GM12878 (cell line): ENCODE measurements around the gene DCBLD1. TPM values are rescaled to one million over a fixed set of nuclear protein-coding genes. Genes with fewer than 3 reads are reported as not detected.

Experiments
- ATAC-seq: fragments of 200-7000 bp; cut with Tn5 transposase; 3 replicates; pipeline ENCODE4 v1.9.1; 2020; ENCODE audit warnings: mild to moderate bottlenecking, moderate library complexity
- BruUV-seq: library from RNA; stranded (reverse); fragments of 400-500 nt; replicated peaks from 2 replicates; lab custom pipeline; 2021; lab: Mats Ljungman, UMichigan
- CTCF ChIA-PET: fragments of 300-600 bp; sonication (Branson Sonifier 250); formaldehyde crosslinking; extraction: SDS; loops from one replicate; lab custom pipeline; 2021; ENCODE audit warnings: inconsistent platforms; lab: Yijun Ruan, JAX
- POLR2A ChIA-PET: fragments of 350-600 bp; formaldehyde crosslinking; extraction: SDS; loops from one replicate; lab custom pipeline; 2021; ENCODE audit warnings: inconsistent platforms; lab: Charles Lee
- RAD21 ChIA-PET: fragments of 300-600 bp; sonication (Branson Sonifier 250); formaldehyde crosslinking; loops from one replicate; lab custom pipeline; 2023; ENCODE audit warnings: antibody characterized with exemption; ENCODE audit not compliant: unreplicated experiment; lab: Charles Lee
- SMC1A ChIA-PET: fragments of 300-600 bp; sonication (Branson Sonifier 250); formaldehyde crosslinking; loops from one replicate; lab custom pipeline; 2023; ENCODE audit not compliant: unreplicated experiment, uncharacterized antibody; lab: Charles Lee
- DNase-seq: peaks from one replicate; pipeline ENCODE4 v3.0.0-alpha.2; 2011; ENCODE audit warnings: low read depth, low spot score
- FAIRE-seq: peaks from 3 replicates; lab custom pipeline; 2011; peaks lifted over from hg19 to GRCh38; lab: Jason Lieb, UNC
- H2AFZ ChIP-seq: 2 replicates; pipeline ENCODE4 v1.6.0; 2011; ENCODE audit warnings: low read depth, low read length, control low read depth; ENCODE audit not compliant: control insufficient read depth
- H3K27ac ChIP-seq: 2 replicates; pipeline ENCODE4 v1.5.1; 2011; ENCODE audit warnings: control low read depth; ENCODE audit not compliant: control insufficient read depth, insufficient read depth
- H3K27me3 ChIP-seq, 2 experiments: replicated peaks in 1 of 2; 2 replicates each; pipeline versions ENCODE4 v1.6.0 to v1.6.1; 2011; ENCODE audit warnings: low read length in 1 of 2; ENCODE audit not compliant: control insufficient read depth in 2 of 2, insufficient read depth in 2 of 2
- H3K36me3 ChIP-seq, 2 experiments: 2 replicates each; pipeline ENCODE4 v1.5.1; 2011; ENCODE audit warnings: low read length in 1 of 2; ENCODE audit not compliant: control insufficient read depth in 2 of 2, insufficient read depth in 2 of 2
- H3K4me1 ChIP-seq: 2 replicates; pipeline ENCODE4 v1.6.1; 2011; ENCODE audit warnings: mild to moderate bottlenecking, low read length, moderate library complexity, mixed read lengths; ENCODE audit not compliant: control insufficient read depth, insufficient read depth
- H3K4me2 ChIP-seq: 2 replicates; pipeline ENCODE4 v1.6.0; 2011; ENCODE audit warnings: control low read depth; ENCODE audit not compliant: control insufficient read depth, insufficient read depth
- H3K4me3 ChIP-seq: fragments of 200-600 bp; sonication (generic); 2 replicates; pipeline ENCODE4 v1.5.1; 2016
- H3K79me2 ChIP-seq: 2 replicates; pipeline ENCODE4 v1.6.0; 2011; ENCODE audit warnings: low read length; ENCODE audit not compliant: control insufficient read depth, insufficient read depth
- H3K9ac ChIP-seq: 2 replicates; pipeline ENCODE4 v1.8.0; 2011; ENCODE audit warnings: low read length, control low read depth, mixed read lengths; ENCODE audit not compliant: control insufficient read depth, insufficient read depth
- H3K9me3 ChIP-seq: replicated peaks from 3 replicates; pipeline ENCODE4 v1.5.1; 2011; ENCODE audit warnings: mild to moderate bottlenecking, low read length; ENCODE audit not compliant: control insufficient read depth, insufficient read depth
- H4K20me1 ChIP-seq: 2 replicates; pipeline ENCODE4 v1.6.0; 2011; ENCODE audit not compliant: control insufficient read depth, insufficient read depth
- BMI1 ChIP-seq: fragments of 450-650 bp; IDR thresholded peaks from 2 replicates; pipeline ENCODE4 v1.6.1; 2016; ENCODE audit warnings: mild to moderate bottlenecking, moderate library complexity, borderline replicate concordance
- CEBPB ChIP-seq, 2 experiments: fragments of 150-350 bp in 1 of 2; IDR thresholded peaks; 2 replicates each; pipeline ENCODE4 v1.6.1; 2012 to 2014; ENCODE audit warnings: low read depth in 2 of 2, low read length in 2 of 2, borderline replicate concordance in 1 of 2, inconsistent platforms in 1 of 2
- CHD2 ChIP-seq: IDR thresholded peaks from 2 replicates; pipeline ENCODE4 v1.6.1; 2011; ENCODE audit warnings: low read depth, low read length, improper control_type of control experiment, borderline replicate concordance
- CREB1 ChIP-seq: IDR thresholded peaks from 2 replicates; pipeline ENCODE4 v1.6.1; 2012; ENCODE audit warnings: low read depth, mild to moderate bottlenecking, inconsistent platforms
- EGR1 ChIP-seq, 2 experiments: IDR thresholded peaks; 1 replicate in 1 of 2; 2 replicates in 1 of 2; pipeline ENCODE4 v1.6.1; 2011 to 2012; ENCODE audit warnings: low read depth in 2 of 2, low read length in 2 of 2, borderline replicate concordance in 1 of 2, mild to moderate bottlenecking in 1 of 2, moderate library complexity in 1 of 2
- HDGF ChIP-seq: fragments of 450-650 bp; IDR thresholded peaks from 2 replicates; pipeline ENCODE4 v1.6.1; 2016; ENCODE audit warnings: antibody characterized with exemption
- IKZF1 ChIP-seq: fragments of 450-650 bp; conservative IDR thresholded peaks from 2 replicates; pipeline ENCODE4 v1.6.1; 2017; ENCODE audit warnings: antibody characterized with exemption, mild to moderate bottlenecking
- KDM1A ChIP-seq: fragments of 200-600 bp; sonication (generic); IDR thresholded peaks from 2 replicates; pipeline ENCODE4 v1.6.1; 2016; ENCODE audit warnings: borderline replicate concordance
- NBN ChIP-seq: fragments of 450-650 bp; IDR thresholded peaks from 2 replicates; pipeline ENCODE4 v1.6.1; 2016
- NR2C1 ChIP-seq: fragments of 450-650 bp; IDR thresholded peaks from 2 replicates; pipeline ENCODE4 v1.6.1; 2017; ENCODE audit warnings: antibody characterized with exemption, mild to moderate bottlenecking, moderate library complexity
- RAD51 ChIP-seq: fragments of 450-650 bp; IDR thresholded peaks from 2 replicates; pipeline ENCODE4 v1.6.1; 2016; ENCODE audit warnings: moderate library complexity, mild to moderate bottlenecking, inconsistent platforms
- RBBP5 ChIP-seq: fragments of 200-600 bp; sonication (generic); conservative IDR thresholded peaks from 2 replicates; pipeline ENCODE4 v1.6.1; 2016
- RCOR1 ChIP-seq: conservative IDR thresholded peaks from 2 replicates; pipeline ENCODE4 v1.6.1; 2012; ENCODE audit warnings: low read depth, low read length, improper control_type of control experiment
- SIX5 ChIP-seq: IDR thresholded peaks from 2 replicates; pipeline ENCODE4 v1.6.1; 2011; ENCODE audit warnings: mild to moderate bottlenecking, low read depth, low read length, moderate library complexity; ENCODE audit not compliant: severe bottlenecking
- TAF1 ChIP-seq: IDR thresholded peaks from 2 replicates; pipeline ENCODE4 v1.6.1; 2011; ENCODE audit warnings: mild to moderate bottlenecking, low read depth, low read length, borderline replicate concordance
- TCF3 ChIP-seq: IDR thresholded peaks from 2 replicates; pipeline ENCODE4 v1.6.1; 2012; ENCODE audit warnings: low read depth, mild to moderate bottlenecking, low read length, borderline replicate concordance; ENCODE audit not compliant: insufficient read depth
- YY1 ChIP-seq: IDR thresholded peaks from 2 replicates; pipeline ENCODE4 v1.6.1; 2011; ENCODE audit warnings: low read depth, mild to moderate bottlenecking, low read length
- ZSCAN29 ChIP-seq: fragments of 450-650 bp; IDR thresholded peaks from 2 replicates; pipeline ENCODE4 v1.6.1; 2017; ENCODE audit warnings: mild to moderate bottlenecking, moderate library complexity
- WGBS: methylation state at CpG from one replicate; pipeline ENCODE4 v1.1.6; 2016; ENCODE audit warnings: low lambda C conversion rate; ENCODE audit not compliant: insufficient replicate concordance, insufficient coverage; ENCODE audit errors: missing lambda C conversion rate; 5-methylcytosine and 5-hydroxymethylcytosine counted together
- in situ Hi-C: fragments of 300-500 bp; cut with MboI; formaldehyde crosslinking; loops from 9 replicates; pipeline ENCODE4 v1.14.3; 2018; ENCODE audit warnings: mixed read lengths
- intact Hi-C: fragments of 100-400 bp; cut with micrococcal nuclease; formaldehyde crosslinking; loops from one replicate; pipeline ENCODE4 v1.14.2; 2022; ENCODE audit not compliant: unreplicated experiment
- polyA plus RNA-seq, 11 experiments: library from polyadenylated mRNA; depleted of rRNA in 4 of 11; unstranded in 6 of 11; stranded (reverse) in 5 of 11; fragments of >200 nt; fragmentation: Nextera tagmentation in 4 of 11; fragmentation: Illumina TruSeq in 1 of 11; extraction: Ambion mirVana in 4 of 11; extraction: Trizol in 1 of 11; gene quantifications; 1 replicate in 1 of 11; 2 replicates in 10 of 11; pipeline versions ENCODE4 v1.2.1 to v1.2.3, GENCODE V29; 2011 to 2016; ENCODE audit warnings: inconsistent platforms in 2 of 11, missing spikeins in 2 of 11, low read depth in 1 of 11
- total RNA-seq, 4 experiments: library from RNA; depleted of rRNA in 3 of 4; stranded (reverse); fragments of >200 nt in 3 of 4; fragmentation: Illumina TruSeq in 1 of 4; extraction: Trizol in 1 of 4; gene quantifications; 2 replicates each; pipeline versions ENCODE4 v1.2.1 to v1.2.3, GENCODE V29; 2013 to 2021
- TF ChIP-seq, protein P1 (sequence below): IDR thresholded peaks from 2 replicates; pipeline ENCODE4 v1.6.1; 2011; ENCODE audit warnings: mild to moderate bottlenecking, low read depth, low read length, moderate library complexity; ENCODE audit not compliant: insufficient replicate concordance

DCBLD1 gene
- total and polyA plus RNA-seq, 10 of the 15 experiments (the other 5 are each of a cell fraction or from before 2014, with no cell fraction given): 0.92 to 9.2 (median 8.3) TPM

GRCh38 chr6:117585647-117586046, 103.2 kb downstream of the DCBLD1 start:
- ATAC-seq (no peak), FAIRE-seq (no peak), DNase-seq (no peak)
- ChIA-PET CTCF (interaction anchor here (0.6 to 1.7 kb wide), 4 partner anchors 9 to 19 kb away, joined by 3 to 8 read pairs (median 3); partner anchors contain the start of gene GOPC), RAD21 (interaction anchor here (2.8 kb wide), 1 partner anchor 19 kb away, joined by 8 read pairs; no protein-coding TSS in a partner anchor), SMC1A (interaction anchor here (1.2 to 1.7 kb wide), 3 partner anchors 12 to 54 kb away, joined by 3 to 4 read pairs (median 3); no protein-coding TSS in a partner anchor), POLR2A (interaction anchor here (1.4 kb wide), 1 partner anchor 16 kb away, joined by 5 read pairs; the partner anchor contains the start of gene GOPC)
- BruUV-seq: no TSS peak
- Histone ChIP-seq H3K4me1 (no peaks in the 10 kb centered on the region), H3K79me2 (peaks cover 8% of the 10 kb centered on the region), H3K4me3 (no peak overlapping the region), H3K4me2 (no peak overlapping the region), H3K9ac (no peak overlapping the region), H3K27ac (no peak overlapping the region), H4K20me1 (no peaks in the 10 kb centered on the region), H2AFZ (no peak overlapping the region), H3K36me3 (peaks cover 2 to 3% of the 10 kb centered on the region in 2 experiments; a peak in 1 of 4 replicates), H3K27me3 (no peaks in the 10 kb centered on the region), H3K9me3 (no peaks in the 10 kb centered on the region; the same call in 1 of the 3 replicates)
- intact Hi-C loops: no loop called here
- in situ Hi-C loops: no loop called here
- no peak for TF ChIP-seq KDM1A
- TF ChIP-seq NR2C1: no peak
- no peak for TF ChIP-seq BMI1
- no peak for TF ChIP-seq TCF3

- CTCF ChIA-PET: interaction anchor here (1.1 to 1.5 kb wide), 2 partner anchors 10 to 14 kb away, joined by 3 read pairs; no protein-coding TSS in a partner anchor
- no peaks in the 10 kb centered on the region for H4K20me1 ChIP-seq
- H3K4me3 ChIP-seq: no peak overlapping the region
- 0 out of 4 replicates have a peak, but pooled peaks cover 0 to 3% of the 10 kb centered on the region in 2 experiments for H3K36me3 ChIP-seq
- intact Hi-C loops: no loop called here
- SMC1A ChIA-PET: interaction anchor here (1.2 to 3.9 kb wide), 2 partner anchors 12 to 58 kb away, joined by 4 to 16 read pairs; no protein-coding TSS in a partner anchor
- peaks cover 7% of the 10 kb centered on the region for H3K79me2 ChIP-seq
- H3K4me2 ChIP-seq: no peak overlapping the region
- POLR2A ChIA-PET: interaction anchor here (0.7 kb wide), 1 partner anchor 212 kb away, joined by 4 read pairs; no protein-coding TSS in a partner anchor
- no peak overlapping the region for H2AFZ ChIP-seq
- ATAC-seq (no peak), FAIRE-seq (no peak), DNase-seq (no peak)
- no peaks in the 10 kb centered on the region for H3K27me3 ChIP-seq
- H3K9me3 ChIP-seq: no peaks in the 10 kb centered on the region; the same call in 2 of the 3 replicates
- H3K27ac ChIP-seq: no peak overlapping the region
- RAD21 ChIA-PET: no interaction called here
- WGBS: 100% methylated on average over 5 of the region's 5 CpGs
- H3K9ac ChIP-seq: no peak overlapping the region
- no peaks in the 10 kb centered on the region for H3K4me1 ChIP-seq
- no TSS peak for BruUV-seq
- in situ Hi-C loops: no loop called here
- TF ChIP-seq, protein P1, sequence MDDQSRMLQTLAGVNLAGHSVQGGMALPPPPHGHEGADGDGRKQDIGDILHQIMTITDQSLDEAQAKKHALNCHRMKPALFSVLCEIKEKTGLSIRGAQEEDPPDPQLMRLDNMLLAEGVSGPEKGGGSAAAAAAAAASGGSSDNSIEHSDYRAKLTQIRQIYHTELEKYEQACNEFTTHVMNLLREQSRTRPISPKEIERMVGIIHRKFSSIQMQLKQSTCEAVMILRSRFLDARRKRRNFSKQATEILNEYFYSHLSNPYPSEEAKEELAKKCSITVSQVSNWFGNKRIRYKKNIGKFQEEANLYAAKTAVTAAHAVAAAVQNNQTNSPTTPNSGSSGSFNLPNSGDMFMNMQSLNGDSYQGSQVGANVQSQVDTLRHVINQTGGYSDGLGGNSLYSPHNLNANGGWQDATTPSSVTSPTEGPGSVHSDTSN: no peak
- TF ChIP-seq TCF3 (no peak), IKZF1 (no peak), CHD2 (no peak), YY1 (no peak), HDGF (no peak), SIX5 (no peak), RBBP5 (no peak), RAD51 (no peak), RCOR1 (no peak), NBN (no peak), CEBPB (IDR thresholded peaks at IDR 0.05; ENCODE audit: borderline replicate concordance in 1 of 2, low read depth in 2 of 2, low read length in 2 of 2) (no peak), TAF1 (no peak), ZSCAN29 (no peak), EGR1 (IDR thresholded peaks at IDR 0.05; ENCODE audit: borderline replicate concordance in 1 of 2, low read depth in 2 of 2, low read length in 2 of 2) (no peak), CREB1 (no peak)
These were observed 108.0 kb downstream of the DCBLD1 start for GRCh38 chr6:117590447-117590846.
